HEK293 (cell line): ENCODE data around the gene RRAS.

ENCODE experiments used
- ZNF2 ChIP-seq: fragments of 450-650 bp; formaldehyde crosslinking; IDR thresholded peaks from 2 replicates; pipeline ENCODE4 v1.5.1; 2016; ENCODE audit warnings: missing biosample characterization, missing genetic modification characterization
- ZNF747 ChIP-seq: fragments of 450-650 bp; formaldehyde crosslinking; IDR thresholded peaks from 2 replicates; pipeline ENCODE4 v1.5.1; 2016; ENCODE audit warnings: missing biosample characterization, missing genetic modification characterization

DNA sequence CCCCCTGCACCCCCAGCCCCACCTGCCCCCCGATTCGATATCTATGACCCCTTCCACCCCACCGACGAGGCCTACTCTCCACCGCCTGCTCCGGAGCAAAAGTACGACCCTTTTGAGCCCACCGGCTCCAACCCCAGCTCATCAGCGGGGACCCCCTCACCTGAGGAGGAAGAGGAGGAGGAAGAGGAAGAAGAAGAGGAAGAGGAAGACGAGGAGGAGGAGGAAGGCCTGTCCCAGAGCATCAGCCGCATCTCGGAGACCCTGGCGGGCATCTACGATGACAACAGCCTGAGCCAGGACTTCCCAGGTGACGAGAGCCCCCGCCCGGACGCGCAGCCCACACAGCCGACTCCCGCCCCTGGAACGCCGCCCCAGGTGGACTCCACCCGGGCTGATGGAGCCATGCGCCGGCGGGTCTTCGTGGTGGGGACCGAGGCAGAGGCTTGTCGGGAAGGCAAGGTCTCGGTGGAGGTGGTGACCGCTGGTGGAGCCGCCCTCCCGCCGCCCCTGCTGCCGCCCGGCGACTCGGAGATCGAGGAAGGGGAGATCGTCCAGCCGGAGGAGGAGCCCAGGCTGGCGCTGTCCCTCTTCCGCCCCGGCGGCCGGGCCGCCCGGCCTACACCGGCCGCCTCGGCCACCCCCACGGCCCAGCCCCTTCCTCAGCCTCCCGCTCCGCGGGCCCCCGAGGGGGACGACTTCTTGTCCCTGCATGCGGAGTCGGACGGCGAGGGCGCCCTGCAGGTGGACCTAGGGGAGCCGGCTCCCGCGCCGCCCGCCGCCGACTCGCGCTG is 11.3 kb upstream of the RRAS start:
- no peak for TF ChIP-seq ZNF2
- TF ChIP-seq ZNF747, result no peak
